HL-60 (cell line): ENCODE data around the gene TRIM6.
"Not testable (repeated sequence)": the region's sequence is repeated elsewhere in the genome, so short reads cannot be mapped to it uniquely, and the experiment has no call there.

Experiments
- DNase-seq, 2 experiments: peaks; one replicate each; pipeline ENCODE4 v3.0.0-alpha.2; 2010 to 2020; ENCODE audit warnings: low read depth in 1 of 2, low spot score in 1 of 2
- H3K27ac ChIP-seq: fragments of 250-450 bp; sonication (Bioruptor Pico); replicated peaks from 2 replicates; pipeline ENCODE4 v1.5.1; 2020; ENCODE audit warnings: mild to moderate bottlenecking, moderate library complexity
- H3K27me3 ChIP-seq: fragments of 250-450 bp; sonication (Bioruptor Pico); 2 replicates; pipeline ENCODE4 v1.5.1; 2021; ENCODE audit warnings: mild to moderate bottlenecking, moderate library complexity; ENCODE audit not compliant: insufficient read depth, poor library complexity, severe bottlenecking
- H3K4me3 ChIP-seq: replicated peaks from 2 replicates; pipeline ENCODE4 v1.5.1; 2011; ENCODE audit warnings: mild to moderate bottlenecking, control low read depth, low read length; ENCODE audit not compliant: insufficient read depth
- CTCF ChIP-seq: IDR thresholded peaks from one replicate; pipeline ENCODE4 v1.5.1; 2011; ENCODE audit warnings: low read length, control low read depth, inconsistent platforms; ENCODE audit not compliant: insufficient read depth
- GABPA ChIP-seq: IDR thresholded peaks from 2 replicates; pipeline ENCODE4 v1.6.1; 2012; ENCODE audit warnings: low read depth
- POLR2AphosphoS5 ChIP-seq: IDR thresholded peaks from 2 replicates; pipeline ENCODE4 v1.6.1; 2012; ENCODE audit warnings: low read depth
- REST ChIP-seq: IDR thresholded peaks from 2 replicates; pipeline ENCODE4 v1.6.1; 2012; ENCODE audit warnings: low read depth; ENCODE audit not compliant: insufficient replicate concordance
- SPI1 ChIP-seq: IDR thresholded peaks from 2 replicates; pipeline ENCODE4 v1.6.1; 2012; ENCODE audit warnings: low read depth, mild to moderate bottlenecking, borderline replicate concordance

TRIM6 gene

GRCh38 chr11:5643585-5643984, 47.1 kb downstream of the TRIM6 start:
- DNase-seq = no peak
- Histone ChIP-seq H3K27ac (no peak overlapping the region), H3K4me3 (no peak overlapping the region), H3K27me3 (no peaks in the 10 kb centered on the region)
- no peak for TF ChIP-seq GABPA
- TF ChIP-seq REST = no peak
- TF ChIP-seq SPI1 = no peak
- no peak for TF ChIP-seq CTCF
- no peak for TF ChIP-seq POLR2AphosphoS5

- H3K27me3 ChIP-seq = no peaks in the 10 kb centered on the region
- H3K27ac ChIP-seq = no peak overlapping the region
- H3K4me3 ChIP-seq = no peak overlapping the region
- DNase-seq = no peak
- TF ChIP-seq SPI1 = no peak
- TF ChIP-seq POLR2AphosphoS5 = no peak
- no peak for TF ChIP-seq REST
- no peak for TF ChIP-seq CTCF
- TF ChIP-seq GABPA = no peak
Measured at GRCh38 chr11:5646139-5646538, 49.7 kb downstream of the TRIM6 start.

- H3K27me3 ChIP-seq = no peaks in the 10 kb centered on the region
- H3K4me3 ChIP-seq = no peak overlapping the region
- no peak overlapping the region for H3K27ac ChIP-seq
- DNase-seq = no peak
- TF ChIP-seq REST (no peak), SPI1 (no peak), POLR2AphosphoS5 (no peak), GABPA (no peak)
Measured at GRCh38 chr11:5655474-5655873, 59.0 kb downstream of the TRIM6 start.

GRCh38 chr11:5656956-5657355, 60.5 kb downstream of the TRIM6 start:
- not testable (repeated sequence) for H3K27ac ChIP-seq, H3K4me3 ChIP-seq, H3K27me3 ChIP-seq, DNase-seq
